ENCODE data around the gene CREBL2. TPM values are rescaled to one million over a fixed set of nuclear protein-coding genes. Genes with fewer than 3 reads are reported as not detected.

CREBL2 gene
- total RNA-seq, 1 experiment from 2014 or later = 16.4 TPM

DNA sequence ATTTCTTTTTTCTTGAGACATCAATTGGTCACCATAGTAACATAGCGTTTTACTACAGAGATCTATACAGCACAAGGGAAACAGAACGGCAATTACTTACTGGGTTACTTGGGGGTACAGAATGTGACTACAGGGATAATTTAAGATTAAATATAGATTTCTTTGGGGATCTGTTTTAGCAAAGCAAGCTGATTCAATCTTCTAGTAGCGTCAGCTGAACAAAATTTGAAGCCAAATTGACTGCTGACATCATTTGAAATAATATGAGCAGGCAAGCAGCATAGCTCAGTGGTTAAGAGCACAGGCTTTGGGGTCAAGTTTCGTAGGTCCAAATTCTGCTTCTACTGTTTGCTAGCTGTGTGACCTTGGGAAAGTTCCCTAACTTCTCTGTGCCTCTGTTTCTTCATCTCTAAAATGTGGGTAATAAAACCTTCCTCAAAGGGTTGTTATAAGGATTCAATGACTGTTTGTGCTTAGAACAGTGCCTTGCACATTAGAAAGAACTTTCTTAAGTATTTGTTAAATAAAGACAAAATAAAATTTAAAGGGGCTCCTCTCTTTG, 71.5 kb downstream of the CREBL2 start:
- Histone ChIP-seq H3K27ac (no peak overlapping the region), H3K36me3 (no peaks in the 10 kb centered on the region), H3K4me3 (no peak overlapping the region), H3K27me3 (replicated peaks) (no peaks in the 10 kb centered on the region), H3K9me3 (replicated peaks) (no peaks in the 10 kb centered on the region), H3K4me1 (replicated peaks) (no peaks in the 10 kb centered on the region)
- DNase-seq (ENCODE audit: low read depth in 1 of 2, low spot score in 2 of 2) = no peak

DNA sequence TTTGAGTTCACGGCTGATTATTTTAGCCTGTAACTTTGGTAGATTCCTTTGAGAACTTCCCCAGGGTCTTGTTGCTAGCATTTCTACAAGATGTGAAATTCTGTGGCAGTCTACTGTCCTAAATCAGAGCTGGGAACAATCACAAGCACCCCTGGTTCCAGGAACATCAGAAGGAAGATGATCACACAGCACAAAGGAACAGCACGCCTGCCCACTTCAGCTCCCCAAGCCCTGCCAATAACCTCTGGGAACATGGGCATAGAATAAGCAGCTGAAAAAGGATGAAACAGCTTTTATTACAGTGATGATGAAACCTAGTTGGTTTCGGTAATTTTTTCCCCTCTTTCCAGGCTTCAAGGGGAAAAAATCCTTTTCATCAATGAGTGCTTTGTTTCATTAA, 72.0 kb downstream of the CREBL2 start:
- no peaks in the 10 kb centered on the region for H3K27me3 ChIP-seq (replicated peaks)
- H3K36me3 ChIP-seq = no peaks in the 10 kb centered on the region
- H3K9me3 ChIP-seq (replicated peaks) = no peaks in the 10 kb centered on the region
- no peak overlapping the region for H3K4me3 ChIP-seq
- no peaks in the 10 kb centered on the region for H3K4me1 ChIP-seq (replicated peaks)
- no peak for DNase-seq (ENCODE audit: low read depth in 1 of 2, low spot score in 2 of 2)
- H3K27ac ChIP-seq = no peak overlapping the region

DNA sequence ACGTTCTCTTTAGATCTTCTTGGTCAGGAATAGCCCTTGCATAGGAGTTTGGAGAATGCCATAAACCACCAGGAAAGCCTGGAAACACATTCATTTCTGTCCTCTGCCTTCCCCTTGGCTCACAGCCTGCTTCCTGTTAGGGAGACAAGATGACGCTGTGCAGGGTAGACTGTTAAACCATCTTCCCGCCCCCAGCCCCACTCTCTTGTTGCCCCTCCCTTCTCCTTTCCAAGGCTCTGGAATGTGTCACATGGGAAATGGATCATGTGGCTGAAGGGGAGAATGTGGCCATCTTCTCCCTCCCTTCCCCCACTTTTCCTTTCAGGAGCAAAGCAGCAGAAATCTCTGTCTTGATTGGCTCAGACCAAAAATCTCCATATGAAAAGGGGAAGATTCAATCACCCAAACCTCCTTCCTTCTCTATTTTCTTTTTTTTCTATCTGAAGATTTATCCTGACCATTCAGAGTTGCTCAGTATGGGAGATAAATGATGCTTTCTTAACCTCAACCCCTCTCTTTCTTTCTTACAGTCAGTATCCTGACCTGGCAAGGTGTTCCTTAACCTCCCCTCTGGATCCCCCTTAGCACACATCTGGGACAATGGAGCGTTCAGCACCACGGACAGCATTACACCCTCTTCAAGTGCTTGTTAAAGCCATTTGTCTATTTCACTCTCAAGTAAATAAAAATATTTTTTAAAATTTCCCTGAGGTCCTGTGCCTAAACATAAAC, 72.9 kb downstream of the CREBL2 start:
- H3K9me3 ChIP-seq (replicated peaks) = no peaks in the 10 kb centered on the region
- peaks cover under 1% of the 10 kb centered on the region for H3K4me1 ChIP-seq (replicated peaks)
- no peaks in the 10 kb centered on the region for H3K36me3 ChIP-seq
- no peak overlapping the region for H3K27ac ChIP-seq
- DNase-seq (ENCODE audit: low read depth in 1 of 2, low spot score in 2 of 2) = no peak
- no peaks in the 10 kb centered on the region for H3K27me3 ChIP-seq (replicated peaks)
- H3K4me3 ChIP-seq = no peak overlapping the region

DNA sequence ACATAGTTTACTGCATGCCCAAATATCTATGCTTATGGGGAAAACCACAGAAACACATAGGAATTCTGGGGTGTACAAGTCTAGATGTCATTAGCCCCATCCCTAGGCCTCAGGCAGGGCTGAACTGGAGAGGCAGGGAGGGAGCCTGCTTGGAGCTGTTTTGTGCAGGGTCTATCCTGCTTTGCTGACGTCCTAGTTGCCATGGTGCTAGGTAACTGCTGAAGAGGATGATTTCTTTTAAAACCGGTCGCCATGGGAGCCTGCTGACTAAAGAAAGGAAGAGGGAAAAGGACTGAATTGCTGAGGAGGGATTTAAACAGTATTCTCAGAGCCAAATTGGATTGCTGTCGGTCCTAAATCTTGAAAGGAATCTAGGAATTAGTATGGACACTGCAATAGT, 73.6 kb downstream of the CREBL2 start:
- Histone ChIP-seq H3K27ac (no peak overlapping the region), H3K36me3 (no peaks in the 10 kb centered on the region), H3K4me1 (replicated peaks) (peaks cover 9% of the 10 kb centered on the region), H3K27me3 (replicated peaks) (no peaks in the 10 kb centered on the region), H3K4me3 (no peak overlapping the region), H3K9me3 (replicated peaks) (no peaks in the 10 kb centered on the region)
- DNase-seq (ENCODE audit: low read depth in 1 of 2, low spot score in 2 of 2) = no peak

DNA sequence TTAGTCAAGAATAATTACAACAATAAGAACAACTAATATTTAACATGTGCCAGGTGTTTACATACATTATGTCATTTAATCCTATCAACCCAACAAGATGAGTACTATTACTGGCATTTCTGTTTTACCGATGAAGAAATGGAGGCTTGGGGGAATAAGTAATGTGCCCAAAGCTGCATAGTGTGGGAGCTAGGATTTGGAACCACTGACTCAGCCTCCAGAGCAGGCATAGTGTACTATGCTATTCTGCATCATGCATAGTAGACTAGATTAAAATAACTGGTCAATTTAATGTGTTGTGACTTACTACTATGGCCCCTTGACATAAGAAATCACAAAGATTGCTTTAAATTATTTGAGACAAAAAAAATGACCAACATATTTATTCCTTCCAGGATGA, 74.8 kb downstream of the CREBL2 start:
- H3K4me3 ChIP-seq = no peak overlapping the region
- no peak for DNase-seq (ENCODE audit: low read depth in 1 of 2, low spot score in 2 of 2)
- no peaks in the 10 kb centered on the region for H3K9me3 ChIP-seq (replicated peaks)
- no peaks in the 10 kb centered on the region for H3K27me3 ChIP-seq (replicated peaks)
- H3K4me1 ChIP-seq (replicated peaks) = peaks cover 11% of the 10 kb centered on the region
- H3K36me3 ChIP-seq = no peaks in the 10 kb centered on the region
- H3K27ac ChIP-seq = no peak overlapping the region

DNA sequence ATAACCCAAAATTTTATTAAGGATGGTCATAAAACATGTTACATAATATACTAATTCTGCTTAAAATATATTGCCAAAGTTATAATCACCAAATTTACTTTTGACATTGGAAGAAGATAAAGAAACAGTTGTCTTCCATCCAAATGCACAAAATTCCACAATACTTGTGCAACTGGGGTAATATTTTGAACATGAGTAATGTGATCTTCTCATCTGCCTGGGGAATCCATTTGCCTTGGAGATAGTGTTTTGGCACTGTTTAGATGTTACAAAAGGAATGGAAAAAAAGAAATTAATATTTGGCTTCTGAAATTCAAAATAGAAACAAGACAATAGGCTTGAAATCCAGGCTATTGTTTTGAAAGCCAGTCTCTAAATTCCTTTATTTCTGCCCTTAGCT, 75.2 kb downstream of the CREBL2 start:
- DNase-seq (ENCODE audit: low read depth in 1 of 2, low spot score in 2 of 2) = no peak
- Histone ChIP-seq H3K9me3 (replicated peaks) (no peaks in the 10 kb centered on the region), H3K36me3 (no peaks in the 10 kb centered on the region), H3K27me3 (replicated peaks) (no peaks in the 10 kb centered on the region), H3K27ac (no peak overlapping the region), H3K4me3 (no peak overlapping the region), H3K4me1 (replicated peaks) (peaks cover 11% of the 10 kb centered on the region)

DNA sequence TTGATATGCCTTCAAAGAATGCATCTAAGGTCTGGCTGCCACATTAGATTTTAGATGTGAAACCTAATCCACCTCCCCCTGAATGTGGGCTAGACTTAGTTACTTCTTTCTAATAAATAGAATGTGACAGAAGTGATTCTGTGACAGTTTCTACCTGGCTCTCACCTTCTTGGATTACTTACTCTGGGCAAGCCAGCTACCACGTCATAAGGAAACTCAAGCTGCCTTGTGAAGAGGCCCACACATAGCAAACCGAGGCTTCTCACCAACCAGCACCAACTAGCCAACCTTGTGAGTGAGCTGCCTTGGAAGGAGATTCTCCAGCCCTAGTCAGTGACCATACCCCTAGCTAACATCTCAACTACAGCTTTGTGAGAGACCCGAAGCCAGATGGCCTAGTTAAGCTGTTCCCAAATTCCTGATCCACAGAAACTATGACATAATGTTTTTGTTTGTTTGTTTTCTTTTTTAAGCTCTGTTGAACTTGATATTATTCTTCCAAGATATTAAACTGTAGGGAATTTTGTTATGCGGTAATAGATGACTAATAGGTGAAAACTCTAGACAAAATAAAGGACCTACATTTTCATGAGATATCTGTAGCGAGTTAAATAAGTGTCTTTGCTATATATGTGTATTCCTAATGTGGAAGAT, 78.1 kb downstream of the CREBL2 start:
- DNase-seq (ENCODE audit: low read depth in 1 of 2, low spot score in 2 of 2) = peak in 1 of 2 experiments; percentile 42
- Histone ChIP-seq H3K4me3 (no peak overlapping the region), H3K27ac (peak overlapping the region; percentile 2; the same call in 1 of the 2 replicates), H3K36me3 (no peaks in the 10 kb centered on the region), H3K27me3 (replicated peaks) (no peaks in the 10 kb centered on the region), H3K9me3 (replicated peaks) (no peaks in the 10 kb centered on the region), H3K4me1 (replicated peaks) (peaks cover 11% of the 10 kb centered on the region)

DNA sequence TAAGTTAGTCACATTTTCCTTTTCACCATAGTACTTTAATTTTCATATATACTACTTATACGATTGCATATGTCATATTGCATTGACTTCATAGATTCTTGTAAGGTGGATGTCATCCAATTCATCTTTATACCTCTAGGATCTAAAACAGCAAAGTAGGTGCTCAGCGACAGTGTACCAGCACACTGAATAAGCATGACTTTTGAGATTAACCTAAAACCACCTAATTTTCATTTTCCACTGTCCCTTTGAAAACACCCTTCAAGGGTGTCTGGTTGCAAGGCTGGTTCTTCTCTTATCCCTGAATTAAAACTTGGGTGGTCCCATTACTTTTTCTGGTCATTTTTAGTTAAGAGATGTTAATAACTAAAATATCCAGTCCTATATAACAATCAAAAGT, 79.9 kb downstream of the CREBL2 start:
- Histone ChIP-seq H3K4me1 (replicated peaks) (peaks cover 17% of the 10 kb centered on the region), H3K27me3 (replicated peaks) (no peaks in the 10 kb centered on the region), H3K9me3 (replicated peaks) (no peaks in the 10 kb centered on the region), H3K4me3 (no peak overlapping the region), H3K36me3 (no peaks in the 10 kb centered on the region), H3K27ac (no peak overlapping the region)
- DNase-seq (ENCODE audit: low read depth in 1 of 2, low spot score in 2 of 2) = no peak

DNA sequence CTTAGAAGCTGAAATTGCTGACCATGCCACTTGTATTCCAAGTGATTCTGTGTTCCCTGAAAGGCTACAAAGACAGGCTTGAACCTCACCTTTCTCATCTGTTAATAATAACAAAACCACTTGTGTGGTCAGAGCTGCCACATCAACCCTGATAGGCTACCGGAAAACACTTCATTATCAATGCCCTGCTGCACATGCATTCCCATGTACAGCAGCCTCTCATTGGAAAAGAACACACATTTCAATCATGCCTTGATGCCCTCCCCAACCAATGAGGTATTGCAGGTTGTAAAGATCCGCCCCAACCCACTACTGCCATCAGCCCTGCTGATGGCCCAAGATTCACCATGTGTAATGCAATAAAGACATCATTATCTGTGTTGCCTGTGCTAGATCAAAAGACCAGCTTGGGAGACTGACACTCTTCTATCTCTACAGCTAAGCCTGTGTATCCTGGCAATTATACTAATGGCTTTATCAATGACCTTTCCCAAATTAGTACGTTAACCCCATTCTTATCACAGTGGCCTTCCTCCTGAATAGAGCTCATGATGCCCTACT, 81.5 kb downstream of the CREBL2 start:
- H3K27me3 ChIP-seq (replicated peaks) = no peaks in the 10 kb centered on the region
- H3K36me3 ChIP-seq = no peaks in the 10 kb centered on the region
- H3K9me3 ChIP-seq (replicated peaks) = no peaks in the 10 kb centered on the region
- no peak for DNase-seq (ENCODE audit: low read depth in 1 of 2, low spot score in 2 of 2)
- H3K4me1 ChIP-seq (replicated peaks) = peaks cover 17% of the 10 kb centered on the region
- no peak overlapping the region for H3K27ac ChIP-seq
- no peak overlapping the region for H3K4me3 ChIP-seq

Other genes with a start within 250 kb of the CREBL2 start
- gene DUSP16, start 49.0 kb upstream of the CREBL2 start, total RNA-seq (2014; rRNA removed; shearing (Covaris generic)) = 10.5 and 12.3 TPM in 2 replicates
- 0.78 and 1.8 TPM in 2 replicates for gene GPR19, start 84.3 kb downstream of the CREBL2 start, total RNA-seq (2014; rRNA removed; shearing (Covaris generic))
- gene CDKN1B, start 105.5 kb downstream of the CREBL2 start, total RNA-seq (2014; rRNA removed; shearing (Covaris generic)) = 42.8 and 44.8 TPM in 2 replicates
- gene APOLD1, start 173.8 kb downstream of the CREBL2 start, total RNA-seq (2014; rRNA removed; shearing (Covaris generic)) = 6.5 and 10.6 TPM in 2 replicates
- gene DDX47, start 201.5 kb downstream of the CREBL2 start, total RNA-seq (2014; rRNA removed; shearing (Covaris generic)) = 86.1 and 148 TPM in 2 replicates